Uterus (tissue), 4 donors: ENCODE measurements around the gene TMEM131. TPM values are rescaled to one million over a fixed set of nuclear protein-coding genes. Genes with fewer than 3 reads are reported as not detected.

ENCODE experiments used
- DNase-seq, 2 donors: peaks; one replicate each; pipeline ENCODE4 v3.0.0-alpha.2; 2019 to 2020
- H3K27ac ChIP-seq, 2 donors: fragments of 200-600 bp; sonication (generic); 1 replicate in 1 of 2; 2 replicates in 1 of 2; pipeline ENCODE4 v1.5.1; 2016 to 2018
- H3K27me3 ChIP-seq, 2 donors: fragments of 200-600 bp; sonication (generic); one replicate each; pipeline ENCODE4 v1.5.1; 2018 to 2019; ENCODE audit warnings: control low read depth in 1 of 2
- H3K36me3 ChIP-seq, 2 donors: fragments of 200-600 bp; sonication (generic); one replicate each; pipeline ENCODE4 v1.5.1; 2019; ENCODE audit warnings: control low read depth in 1 of 2
- H3K4me1 ChIP-seq, 2 donors: fragments of 200-600 bp; sonication (generic); one replicate each; pipeline ENCODE4 v1.5.1; 2018 to 2019; ENCODE audit warnings: control low read depth in 1 of 2
- H3K4me3 ChIP-seq, 2 donors: fragments of 200-600 bp; sonication (generic); 1 replicate in 1 of 2; 2 replicates in 1 of 2; pipeline ENCODE4 v1.5.1; 2018 to 2019; ENCODE audit warnings: mild to moderate bottlenecking in 1 of 2
- H3K9me3 ChIP-seq, 2 donors: fragments of 200-600 bp; sonication (generic); one replicate each; pipeline ENCODE4 v1.5.1; 2019; ENCODE audit warnings: control low read depth in 1 of 2
- CTCF ChIP-seq, 4 experiments: fragments of 200-600 bp in 2 of 4; fragments of 450-650 bp in 2 of 4; sonication (generic) in 2 of 4; IDR thresholded peaks; one replicate each; pipeline ENCODE4 v1.5.1; 2016 to 2019; ENCODE audit warnings: antibody characterized with exemption in 4 of 4, mild to moderate bottlenecking in 2 of 4, moderate library complexity in 1 of 4
- POLR2A ChIP-seq, 2 donors: fragments of 450-650 bp; IDR thresholded peaks; one replicate each; pipeline ENCODE4 v1.6.1; 2016; ENCODE audit warnings: antibody characterized with exemption in 2 of 2, mild to moderate bottlenecking in 1 of 2, moderate library complexity in 1 of 2
- intact Hi-C: fragments of 100-400 bp; cut with DNase I; formaldehyde crosslinking; loops from one replicate; pipeline ENCODE4 v1.15.1; 2023; ENCODE audit warnings: low total_unique reads
- total RNA-seq, 4 donors: library from RNA; depleted of rRNA in 3 of 4; stranded (reverse); fragments of >200 nt in 3 of 4; gene quantifications; one replicate each; pipeline versions ENCODE4 v1.1.0 to v1.2.4, GENCODE V29; 2014 to 2023
- donor health status: DM: yes; HTN: yes; CAD: no.

The TMEM131 gene
- total RNA-seq, 4 donors from 2014 or later, result 14.1 to 62.4 (median 35.4) TPM

GRCh38 chr2:98039085-98039756 lies 43.5 kb upstream of the TMEM131 start:
- TF ChIP-seq POLR2A (IDR thresholded peaks at IDR 0.05) (no peak), CTCF (IDR thresholded peaks at IDR 0.05) (no peak)
- no peaks in the 10 kb centered on the region for H3K9me3 ChIP-seq
- no peaks in the 10 kb centered on the region for H3K36me3 ChIP-seq
- no peak for DNase-seq
- intact Hi-C loops, result no loop called here
- H3K27ac ChIP-seq, result no peak overlapping the region
- H3K27me3 ChIP-seq, result no peaks in the 10 kb centered on the region
- no peaks in the 10 kb centered on the region for H3K4me1 ChIP-seq
- no peak overlapping the region for H3K4me3 ChIP-seq

- H3K9me3 ChIP-seq, result no peaks in the 10 kb centered on the region
- no peaks in the 10 kb centered on the region for H3K27me3 ChIP-seq
- intact Hi-C loops, result no loop called here
- no peaks in the 10 kb centered on the region for H3K4me1 ChIP-seq
- H3K4me3 ChIP-seq, result no peak overlapping the region
- H3K27ac ChIP-seq, result no peak overlapping the region
- no peaks in the 10 kb centered on the region for H3K36me3 ChIP-seq
- no peak for DNase-seq
- TF ChIP-seq CTCF (IDR thresholded peaks at IDR 0.05) (no peak), POLR2A (IDR thresholded peaks at IDR 0.05) (no peak)
These were observed 42.1 kb upstream of the TMEM131 start for GRCh38 chr2:98037666-98038336.

DNA sequence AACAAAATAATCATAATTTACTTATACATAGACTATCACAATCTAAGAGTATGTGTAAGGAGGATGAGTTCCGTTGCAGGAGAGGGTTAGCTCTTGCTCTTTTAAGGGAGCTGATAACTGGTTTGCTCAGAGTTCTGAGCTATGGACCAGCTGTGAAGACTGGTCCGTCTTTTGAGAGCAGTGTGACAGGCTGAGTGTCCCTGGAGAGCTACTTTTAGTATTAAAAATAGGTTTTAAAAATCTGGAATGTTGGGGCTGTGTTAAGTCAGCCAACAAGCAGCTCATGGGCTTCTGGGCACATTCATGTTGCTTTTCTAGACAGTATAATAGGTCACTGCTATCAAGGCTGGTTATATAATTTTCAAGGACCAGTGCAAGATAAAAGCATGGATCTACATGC lies 41.5 kb upstream of the TMEM131 start:
- H3K27ac ChIP-seq, result no peak overlapping the region
- H3K36me3 ChIP-seq, result no peaks in the 10 kb centered on the region
- H3K4me3 ChIP-seq, result no peak overlapping the region
- intact Hi-C loops, result no loop called here
- no peak for DNase-seq
- no peaks in the 10 kb centered on the region for H3K4me1 ChIP-seq
- H3K27me3 ChIP-seq, result no peaks in the 10 kb centered on the region
- no peaks in the 10 kb centered on the region for H3K9me3 ChIP-seq
- TF ChIP-seq CTCF (IDR thresholded peaks at IDR 0.05) (no peak), POLR2A (IDR thresholded peaks at IDR 0.05) (no peak)

- Histone ChIP-seq H3K27ac (no peak overlapping the region), H3K4me1 (no peaks in the 10 kb centered on the region), H3K36me3 (no peaks in the 10 kb centered on the region), H3K27me3 (no peaks in the 10 kb centered on the region), H3K4me3 (no peak overlapping the region), H3K9me3 (no peaks in the 10 kb centered on the region)
- intact Hi-C loops, result no loop called here
- DNase-seq, result no peak
- no peak for TF ChIP-seq CTCF (IDR thresholded peaks at IDR 0.05)
- TF ChIP-seq POLR2A (IDR thresholded peaks at IDR 0.05), result no peak
These were observed 40.7 kb upstream of the TMEM131 start for GRCh38 chr2:98036349-98037000.

- Histone ChIP-seq H3K27ac (no peak overlapping the region), H3K9me3 (no peaks in the 10 kb centered on the region), H3K4me1 (no peaks in the 10 kb centered on the region), H3K4me3 (no peak overlapping the region), H3K27me3 (no peaks in the 10 kb centered on the region), H3K36me3 (no peaks in the 10 kb centered on the region)
- DNase-seq, result no peak
- TF ChIP-seq CTCF (IDR thresholded peaks at IDR 0.05) (no peak), POLR2A (IDR thresholded peaks at IDR 0.05) (no peak)
- intact Hi-C loops, result no loop called here
These were observed 39.0 kb upstream of the TMEM131 start for GRCh38 chr2:98034745-98035144.
